ENCODE data around the gene RRP15. TPM values are rescaled to one million over a fixed set of nuclear protein-coding genes. Genes with fewer than 3 reads are reported as not detected.

The RRP15 gene
- total and polyA plus RNA-seq, 2 of the 13 experiments (the other 11 are each of a cell fraction or from before 2014, with no cell fraction given): 2.1 to 37.5 TPM

DNA sequence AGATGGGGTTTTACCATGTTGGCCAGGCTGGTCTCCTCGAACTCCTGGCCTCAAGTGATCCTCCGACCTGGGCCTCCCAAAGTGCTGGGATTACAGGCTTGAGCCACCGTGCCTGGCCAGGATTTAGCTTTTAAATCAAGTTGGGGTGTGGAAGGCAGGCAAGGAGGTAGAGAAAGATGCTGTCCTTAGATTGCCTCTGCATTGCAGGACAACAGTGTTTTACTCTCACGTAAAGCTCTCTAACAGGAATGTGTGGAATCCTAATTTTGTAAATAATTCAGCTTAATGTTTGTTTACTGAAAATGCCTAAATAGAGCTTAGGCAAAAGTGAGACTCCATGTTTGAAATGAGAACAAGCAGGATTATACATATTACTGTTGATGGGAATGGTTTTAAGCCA, 30.5 kb downstream of the RRP15 start (continued):
- TF ChIP-seq KLF16 (CRISPR knock-in tag; IDR thresholded peaks at IDR 0.05) (no peak), ZNF292 (CRISPR knock-in tag; IDR thresholded peaks at IDR 0.05; ENCODE audit: borderline replicate concordance, low read depth) (no peak), HMG20B (CRISPR knock-in tag; conservative IDR thresholded peaks at IDR 0.05) (no peak), NR2F1 (CRISPR knock-in tag; IDR thresholded peaks at IDR 0.05) (no peak), ZNF350 (CRISPR knock-in tag; IDR thresholded peaks at IDR 0.05; ENCODE audit: borderline replicate concordance, low read depth) (no peak), ZNF136 (CRISPR knock-in tag; IDR thresholded peaks at IDR 0.05; ENCODE audit: low read depth) (no peak)
- TF ChIP-seq, protein P1, sequence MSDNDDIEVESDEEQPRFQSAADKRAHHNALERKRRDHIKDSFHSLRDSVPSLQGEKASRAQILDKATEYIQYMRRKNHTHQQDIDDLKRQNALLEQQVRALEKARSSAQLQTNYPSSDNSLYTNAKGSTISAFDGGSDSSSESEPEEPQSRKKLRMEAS (IDR thresholded peaks at IDR 0.05): no peak
- TF ChIP-seq, protein P2, sequence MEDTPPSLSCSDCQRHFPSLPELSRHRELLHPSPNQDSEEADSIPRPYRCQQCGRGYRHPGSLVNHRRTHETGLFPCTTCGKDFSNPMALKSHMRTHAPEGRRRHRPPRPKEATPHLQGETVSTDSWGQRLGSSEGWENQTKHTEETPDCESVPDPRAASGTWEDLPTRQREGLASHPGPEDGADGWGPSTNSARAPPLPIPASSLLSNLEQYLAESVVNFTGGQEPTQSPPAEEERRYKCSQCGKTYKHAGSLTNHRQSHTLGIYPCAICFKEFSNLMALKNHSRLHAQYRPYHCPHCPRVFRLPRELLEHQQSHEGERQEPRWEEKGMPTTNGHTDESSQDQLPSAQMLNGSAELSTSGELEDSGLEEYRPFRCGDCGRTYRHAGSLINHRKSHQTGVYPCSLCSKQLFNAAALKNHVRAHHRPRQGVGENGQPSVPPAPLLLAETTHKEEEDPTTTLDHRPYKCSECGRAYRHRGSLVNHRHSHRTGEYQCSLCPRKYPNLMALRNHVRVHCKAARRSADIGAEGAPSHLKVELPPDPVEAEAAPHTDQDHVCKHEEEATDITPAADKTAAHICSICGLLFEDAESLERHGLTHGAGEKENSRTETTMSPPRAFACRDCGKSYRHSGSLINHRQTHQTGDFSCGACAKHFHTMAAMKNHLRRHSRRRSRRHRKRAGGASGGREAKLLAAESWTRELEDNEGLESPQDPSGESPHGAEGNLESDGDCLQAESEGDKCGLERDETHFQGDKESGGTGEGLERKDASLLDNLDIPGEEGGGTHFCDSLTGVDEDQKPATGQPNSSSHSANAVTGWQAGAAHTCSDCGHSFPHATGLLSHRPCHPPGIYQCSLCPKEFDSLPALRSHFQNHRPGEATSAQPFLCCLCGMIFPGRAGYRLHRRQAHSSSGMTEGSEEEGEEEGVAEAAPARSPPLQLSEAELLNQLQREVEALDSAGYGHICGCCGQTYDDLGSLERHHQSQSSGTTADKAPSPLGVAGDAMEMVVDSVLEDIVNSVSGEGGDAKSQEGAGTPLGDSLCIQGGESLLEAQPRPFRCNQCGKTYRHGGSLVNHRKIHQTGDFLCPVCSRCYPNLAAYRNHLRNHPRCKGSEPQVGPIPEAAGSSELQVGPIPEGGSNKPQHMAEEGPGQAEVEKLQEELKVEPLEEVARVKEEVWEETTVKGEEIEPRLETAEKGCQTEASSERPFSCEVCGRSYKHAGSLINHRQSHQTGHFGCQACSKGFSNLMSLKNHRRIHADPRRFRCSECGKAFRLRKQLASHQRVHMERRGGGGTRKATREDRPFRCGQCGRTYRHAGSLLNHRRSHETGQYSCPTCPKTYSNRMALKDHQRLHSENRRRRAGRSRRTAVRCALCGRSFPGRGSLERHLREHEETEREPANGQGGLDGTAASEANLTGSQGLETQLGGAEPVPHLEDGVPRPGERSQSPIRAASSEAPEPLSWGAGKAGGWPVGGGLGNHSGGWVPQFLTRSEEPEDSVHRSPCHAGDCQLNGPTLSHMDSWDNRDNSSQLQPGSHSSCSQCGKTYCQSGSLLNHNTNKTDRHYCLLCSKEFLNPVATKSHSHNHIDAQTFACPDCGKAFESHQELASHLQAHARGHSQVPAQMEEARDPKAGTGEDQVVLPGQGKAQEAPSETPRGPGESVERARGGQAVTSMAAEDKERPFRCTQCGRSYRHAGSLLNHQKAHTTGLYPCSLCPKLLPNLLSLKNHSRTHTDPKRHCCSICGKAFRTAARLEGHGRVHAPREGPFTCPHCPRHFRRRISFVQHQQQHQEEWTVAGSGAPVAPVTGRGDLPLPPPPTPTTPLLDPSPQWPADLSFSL (CRISPR knock-in tag; IDR thresholded peaks at IDR 0.05): no peak
- TF ChIP-seq, protein P3, sequence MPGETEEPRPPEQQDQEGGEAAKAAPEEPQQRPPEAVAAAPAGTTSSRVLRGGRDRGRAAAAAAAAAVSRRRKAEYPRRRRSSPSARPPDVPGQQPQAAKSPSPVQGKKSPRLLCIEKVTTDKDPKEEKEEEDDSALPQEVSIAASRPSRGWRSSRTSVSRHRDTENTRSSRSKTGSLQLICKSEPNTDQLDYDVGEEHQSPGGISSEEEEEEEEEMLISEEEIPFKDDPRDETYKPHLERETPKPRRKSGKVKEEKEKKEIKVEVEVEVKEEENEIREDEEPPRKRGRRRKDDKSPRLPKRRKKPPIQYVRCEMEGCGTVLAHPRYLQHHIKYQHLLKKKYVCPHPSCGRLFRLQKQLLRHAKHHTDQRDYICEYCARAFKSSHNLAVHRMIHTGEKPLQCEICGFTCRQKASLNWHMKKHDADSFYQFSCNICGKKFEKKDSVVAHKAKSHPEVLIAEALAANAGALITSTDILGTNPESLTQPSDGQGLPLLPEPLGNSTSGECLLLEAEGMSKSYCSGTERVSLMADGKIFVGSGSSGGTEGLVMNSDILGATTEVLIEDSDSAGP (CRISPR knock-in tag; IDR thresholded peaks at IDR 0.05; ENCODE audit: borderline replicate concordance): no peak
- TF ChIP-seq, protein P4, sequence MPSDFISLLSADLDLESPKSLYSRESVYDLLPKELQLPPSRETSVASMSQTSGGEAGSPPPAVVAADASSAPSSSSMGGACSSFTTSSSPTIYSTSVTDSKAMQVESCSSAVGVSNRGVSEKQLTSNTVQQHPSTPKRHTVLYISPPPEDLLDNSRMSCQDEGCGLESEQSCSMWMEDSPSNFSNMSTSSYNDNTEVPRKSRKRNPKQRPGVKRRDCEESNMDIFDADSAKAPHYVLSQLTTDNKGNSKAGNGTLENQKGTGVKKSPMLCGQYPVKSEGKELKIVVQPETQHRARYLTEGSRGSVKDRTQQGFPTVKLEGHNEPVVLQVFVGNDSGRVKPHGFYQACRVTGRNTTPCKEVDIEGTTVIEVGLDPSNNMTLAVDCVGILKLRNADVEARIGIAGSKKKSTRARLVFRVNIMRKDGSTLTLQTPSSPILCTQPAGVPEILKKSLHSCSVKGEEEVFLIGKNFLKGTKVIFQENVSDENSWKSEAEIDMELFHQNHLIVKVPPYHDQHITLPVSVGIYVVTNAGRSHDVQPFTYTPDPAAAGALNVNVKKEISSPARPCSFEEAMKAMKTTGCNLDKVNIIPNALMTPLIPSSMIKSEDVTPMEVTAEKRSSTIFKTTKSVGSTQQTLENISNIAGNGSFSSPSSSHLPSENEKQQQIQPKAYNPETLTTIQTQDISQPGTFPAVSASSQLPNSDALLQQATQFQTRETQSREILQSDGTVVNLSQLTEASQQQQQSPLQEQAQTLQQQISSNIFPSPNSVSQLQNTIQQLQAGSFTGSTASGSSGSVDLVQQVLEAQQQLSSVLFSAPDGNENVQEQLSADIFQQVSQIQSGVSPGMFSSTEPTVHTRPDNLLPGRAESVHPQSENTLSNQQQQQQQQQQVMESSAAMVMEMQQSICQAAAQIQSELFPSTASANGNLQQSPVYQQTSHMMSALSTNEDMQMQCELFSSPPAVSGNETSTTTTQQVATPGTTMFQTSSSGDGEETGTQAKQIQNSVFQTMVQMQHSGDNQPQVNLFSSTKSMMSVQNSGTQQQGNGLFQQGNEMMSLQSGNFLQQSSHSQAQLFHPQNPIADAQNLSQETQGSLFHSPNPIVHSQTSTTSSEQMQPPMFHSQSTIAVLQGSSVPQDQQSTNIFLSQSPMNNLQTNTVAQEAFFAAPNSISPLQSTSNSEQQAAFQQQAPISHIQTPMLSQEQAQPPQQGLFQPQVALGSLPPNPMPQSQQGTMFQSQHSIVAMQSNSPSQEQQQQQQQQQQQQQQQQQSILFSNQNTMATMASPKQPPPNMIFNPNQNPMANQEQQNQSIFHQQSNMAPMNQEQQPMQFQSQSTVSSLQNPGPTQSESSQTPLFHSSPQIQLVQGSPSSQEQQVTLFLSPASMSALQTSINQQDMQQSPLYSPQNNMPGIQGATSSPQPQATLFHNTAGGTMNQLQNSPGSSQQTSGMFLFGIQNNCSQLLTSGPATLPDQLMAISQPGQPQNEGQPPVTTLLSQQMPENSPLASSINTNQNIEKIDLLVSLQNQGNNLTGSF (CRISPR knock-in tag; IDR thresholded peaks at IDR 0.05): no peak

Data from HepG2 (cell line).